Measurements from ENCODE around the gene IL17D.
"Not testable (repeated sequence)": the region's sequence is repeated elsewhere in the genome, so short reads cannot be mapped to it uniquely, and the experiment has no call there.

The IL17D gene

GRCh38 chr13:20729633-20730585 is 26.4 kb downstream of the IL17D start:
- no peak overlapping the region for H3K4me3 Mint-ChIP-seq
- H3K27ac Mint-ChIP-seq: peak overlapping the region in 2 of 3 experiments; percentile 18 to 35
- no peak for TF ChIP-seq CTCF (IDR thresholded peaks at IDR 0.05; ENCODE audit: unreplicated experiment in 3 of 3)
- H3K4me1 Mint-ChIP-seq: peaks cover 25% of the 10 kb centered on the region
- peaks cover 30% of the 10 kb centered on the region for H3K36me3 Mint-ChIP-seq (ENCODE audit: low read depth)
- H3K27me3 Mint-ChIP-seq (ENCODE audit: low read depth): no peaks in the 10 kb centered on the region
- peaks cover 2% of the 10 kb centered on the region for H3K9me3 Mint-ChIP-seq

GRCh38 chr13:20738616-20739015 is 35.1 kb downstream of the IL17D start:
- no peak for TF ChIP-seq CTCF (IDR thresholded peaks at IDR 0.05; ENCODE audit: unreplicated experiment in 3 of 3)
- peaks cover 44% of the 10 kb centered on the region for H3K36me3 Mint-ChIP-seq (ENCODE audit: low read depth)
- no peaks in the 10 kb centered on the region for H3K27me3 Mint-ChIP-seq (ENCODE audit: low read depth)
- H3K27ac Mint-ChIP-seq: peak overlapping the region in 1 of 3 experiments; percentile 20
- peaks cover 24% of the 10 kb centered on the region for H3K9me3 Mint-ChIP-seq
- no peak overlapping the region for H3K4me3 Mint-ChIP-seq
- peaks cover 5% of the 10 kb centered on the region for H3K4me1 Mint-ChIP-seq

GRCh38 chr13:20740021-20740420 is 36.5 kb downstream of the IL17D start:
- H3K27ac Mint-ChIP-seq: no peak overlapping the region
- no peak overlapping the region for H3K4me3 Mint-ChIP-seq
- H3K9me3 Mint-ChIP-seq: peaks cover 27% of the 10 kb centered on the region
- no peak for TF ChIP-seq CTCF (IDR thresholded peaks at IDR 0.05; ENCODE audit: unreplicated experiment in 3 of 3)
- peaks cover 34% of the 10 kb centered on the region for H3K36me3 Mint-ChIP-seq (ENCODE audit: low read depth)
- no peaks in the 10 kb centered on the region for H3K27me3 Mint-ChIP-seq (ENCODE audit: low read depth)
- H3K4me1 Mint-ChIP-seq: peaks cover 5% of the 10 kb centered on the region

- not testable (repeated sequence) for H3K27ac Mint-ChIP-seq; H3K4me1 Mint-ChIP-seq; H3K4me3 Mint-ChIP-seq; H3K27me3 Mint-ChIP-seq (ENCODE audit: low read depth)
- Mint-ChIP-seq H3K9me3 (peaks cover 37% of the 10 kb centered on the region), H3K36me3 (ENCODE audit: low read depth) (peaks cover 37% of the 10 kb centered on the region)
Observed at GRCh38 chr13:20743830-20744404, 40.4 kb downstream of the IL17D start.

GRCh38 chr13:20749377-20749776 is 45.9 kb downstream of the IL17D start:
- Mint-ChIP-seq H3K9me3 (peaks cover 73% of the 10 kb centered on the region), H3K36me3 (ENCODE audit: low read depth) (peaks cover 67% of the 10 kb centered on the region), H3K4me1 (no peaks in the 10 kb centered on the region), H3K27me3 (ENCODE audit: low read depth) (no peaks in the 10 kb centered on the region), H3K27ac (no peak overlapping the region), H3K4me3 (no peak overlapping the region)
- TF ChIP-seq CTCF (IDR thresholded peaks at IDR 0.05; ENCODE audit: unreplicated experiment in 3 of 3): no peak

- peaks cover 83% of the 10 kb centered on the region for H3K9me3 Mint-ChIP-seq
- peaks cover 87% of the 10 kb centered on the region for H3K36me3 Mint-ChIP-seq (ENCODE audit: low read depth)
- no peak overlapping the region for H3K4me3 Mint-ChIP-seq
- no peak overlapping the region for H3K27ac Mint-ChIP-seq
- H3K4me1 Mint-ChIP-seq: no peaks in the 10 kb centered on the region
- H3K27me3 Mint-ChIP-seq (ENCODE audit: low read depth): peaks cover 5% of the 10 kb centered on the region
- TF ChIP-seq CTCF (IDR thresholded peaks at IDR 0.05; ENCODE audit: unreplicated experiment in 3 of 3): no peak
Observed at GRCh38 chr13:20754009-20754408, 50.5 kb downstream of the IL17D start.
